Ishikawa (cell line): ENCODE data around the gene RAI1.
A peak's percentile ranks its signal among the peaks of the same experiment; 100 is the strongest.

Experiments
- CEBPB ChIP-seq: IDR thresholded peaks from 2 replicates; pipeline ENCODE4 v1.6.1; 2012
- CREB1 ChIP-seq: IDR thresholded peaks from 2 replicates; pipeline ENCODE4 v1.6.1; 2012; ENCODE audit warnings: low read depth
- EGR1 ChIP-seq: IDR thresholded peaks from 2 replicates; pipeline ENCODE4 v1.6.1; 2012
- EP300 ChIP-seq: IDR thresholded peaks from 2 replicates; pipeline ENCODE4 v1.6.1; 2012; ENCODE audit warnings: borderline replicate concordance
- NFIC ChIP-seq: IDR thresholded peaks from 2 replicates; pipeline ENCODE4 v1.6.1; 2012
- RAD21 ChIP-seq: IDR thresholded peaks from 2 replicates; pipeline ENCODE4 v1.6.1; 2012; ENCODE audit warnings: low read depth
- TAF1 ChIP-seq: IDR thresholded peaks from 2 replicates; pipeline ENCODE4 v1.6.1; 2012; ENCODE audit warnings: low read depth, mild to moderate bottlenecking
- TEAD4 ChIP-seq: IDR thresholded peaks from 2 replicates; pipeline ENCODE4 v1.6.1; 2012
- YY1 ChIP-seq: IDR thresholded peaks from 2 replicates; pipeline ENCODE4 v1.6.1; 2012; ENCODE audit warnings: low read depth
- ZBTB7A ChIP-seq: IDR thresholded peaks from 2 replicates; pipeline ENCODE4 v1.6.1; 2012; ENCODE audit warnings: low read depth
- TF ChIP-seq, protein P1 (sequence below): IDR thresholded peaks from 2 replicates; pipeline ENCODE4 v1.6.1; 2012; ENCODE audit warnings: low read depth, mild to moderate bottlenecking
- TF ChIP-seq, protein P2 (sequence below): IDR thresholded peaks from 2 replicates; pipeline ENCODE4 v1.6.1; 2012

- TF ChIP-seq, protein P1, sequence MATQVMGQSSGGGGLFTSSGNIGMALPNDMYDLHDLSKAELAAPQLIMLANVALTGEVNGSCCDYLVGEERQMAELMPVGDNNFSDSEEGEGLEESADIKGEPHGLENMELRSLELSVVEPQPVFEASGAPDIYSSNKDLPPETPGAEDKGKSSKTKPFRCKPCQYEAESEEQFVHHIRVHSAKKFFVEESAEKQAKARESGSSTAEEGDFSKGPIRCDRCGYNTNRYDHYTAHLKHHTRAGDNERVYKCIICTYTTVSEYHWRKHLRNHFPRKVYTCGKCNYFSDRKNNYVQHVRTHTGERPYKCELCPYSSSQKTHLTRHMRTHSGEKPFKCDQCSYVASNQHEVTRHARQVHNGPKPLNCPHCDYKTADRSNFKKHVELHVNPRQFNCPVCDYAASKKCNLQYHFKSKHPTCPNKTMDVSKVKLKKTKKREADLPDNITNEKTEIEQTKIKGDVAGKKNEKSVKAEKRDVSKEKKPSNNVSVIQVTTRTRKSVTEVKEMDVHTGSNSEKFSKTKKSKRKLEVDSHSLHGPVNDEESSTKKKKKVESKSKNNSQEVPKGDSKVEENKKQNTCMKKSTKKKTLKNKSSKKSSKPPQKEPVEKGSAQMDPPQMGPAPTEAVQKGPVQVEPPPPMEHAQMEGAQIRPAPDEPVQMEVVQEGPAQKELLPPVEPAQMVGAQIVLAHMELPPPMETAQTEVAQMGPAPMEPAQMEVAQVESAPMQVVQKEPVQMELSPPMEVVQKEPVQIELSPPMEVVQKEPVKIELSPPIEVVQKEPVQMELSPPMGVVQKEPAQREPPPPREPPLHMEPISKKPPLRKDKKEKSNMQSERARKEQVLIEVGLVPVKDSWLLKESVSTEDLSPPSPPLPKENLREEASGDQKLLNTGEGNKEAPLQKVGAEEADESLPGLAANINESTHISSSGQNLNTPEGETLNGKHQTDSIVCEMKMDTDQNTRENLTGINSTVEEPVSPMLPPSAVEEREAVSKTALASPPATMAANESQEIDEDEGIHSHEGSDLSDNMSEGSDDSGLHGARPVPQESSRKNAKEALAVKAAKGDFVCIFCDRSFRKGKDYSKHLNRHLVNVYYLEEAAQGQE = no peak
- TF ChIP-seq RAD21 = no peak
- TF ChIP-seq, protein P2, sequence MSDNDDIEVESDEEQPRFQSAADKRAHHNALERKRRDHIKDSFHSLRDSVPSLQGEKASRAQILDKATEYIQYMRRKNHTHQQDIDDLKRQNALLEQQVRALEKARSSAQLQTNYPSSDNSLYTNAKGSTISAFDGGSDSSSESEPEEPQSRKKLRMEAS = peak; percentile 26; the same call in 1 of the 2 replicates
- TF ChIP-seq ZBTB7A = no peak
- TF ChIP-seq YY1 = no peak
- TF ChIP-seq CEBPB = no peak
- no peak for TF ChIP-seq NFIC
- no peak for TF ChIP-seq TEAD4
- TF ChIP-seq EP300 = no peak
- TF ChIP-seq CREB1 = no peak
- TF ChIP-seq EGR1 = peak; percentile 46; the same call in 1 of the 2 replicates
- no peak for TF ChIP-seq TAF1
Measured at GRCh38 chr17:17675925-17676534, 5.2 kb upstream of the RAI1 start.
